Colon (tissue), 2 donors: ENCODE data around the gene PM20D1.
"Not testable (repeated sequence)": the region's sequence is repeated elsewhere in the genome, so short reads cannot be mapped to it uniquely, and the experiment has no call there.

Experiments
- FAIRE-seq: peaks from 2 replicates; lab custom pipeline; 2012; peaks lifted over from hg19 to GRCh38; lab: Jason Lieb, UNC
- donor health status: control.
- donor health status: control.

PM20D1 gene

GRCh38 chr1:205840146-205840923, 9.6 kb downstream of the PM20D1 start:
- FAIRE-seq = no peak

GRCh38 chr1:205837382-205837970, 12.5 kb downstream of the PM20D1 start:
- no peak for FAIRE-seq

GRCh38 chr1:205834751-205835150, 15.2 kb downstream of the PM20D1 start:
- no peak for FAIRE-seq

GRCh38 chr1:205832326-205832751, 17.6 kb downstream of the PM20D1 start:
- no peak for FAIRE-seq

- no peak for FAIRE-seq
These were observed 22.3 kb downstream of the PM20D1 start for GRCh38 chr1:205827623-205828022.

GRCh38 chr1:205826995-205827394, 22.9 kb downstream of the PM20D1 start:
- FAIRE-seq = no peak

- FAIRE-seq = no peak
These were observed 23.7 kb downstream of the PM20D1 start for GRCh38 chr1:205826016-205826806.

GRCh38 chr1:205824180-205824579, 25.8 kb downstream of the PM20D1 start:
- no peak for FAIRE-seq

- not testable (repeated sequence) for FAIRE-seq
These were observed 26.7 kb downstream of the PM20D1 start for GRCh38 chr1:205823260-205823659.

- no peak for FAIRE-seq
These were observed 27.5 kb downstream of the PM20D1 start for GRCh38 chr1:205822397-205822796.

GRCh38 chr1:205817988-205818387, 31.9 kb downstream of the PM20D1 start:
- no peak for FAIRE-seq

- no peak for FAIRE-seq
These were observed 32.6 kb downstream of the PM20D1 start for GRCh38 chr1:205817364-205817763.

- no peak for FAIRE-seq
These were observed 36.2 kb downstream of the PM20D1 start for GRCh38 chr1:205813755-205814058.

GRCh38 chr1:205812878-205813754, 36.8 kb downstream of the PM20D1 start, which contains the start of gene SLC41A1:
SLC41A1 (minus strand) TSS chr1:205813198; CDS start chr1:205810441, 2,757 bp downstream.
- FAIRE-seq = no peak

GRCh38 chr1:205812271-205812877, 37.6 kb downstream of the PM20D1 start:
- no peak for FAIRE-seq

- FAIRE-seq = no peak
These were observed 38.3 kb downstream of the PM20D1 start for GRCh38 chr1:205811660-205812059.

- FAIRE-seq = no peak
These were observed 39.3 kb downstream of the PM20D1 start for GRCh38 chr1:205810448-205811157.

- no peak for FAIRE-seq
These were observed 40.0 kb downstream of the PM20D1 start for GRCh38 chr1:205809942-205810345.

- no peak for FAIRE-seq
These were observed 40.5 kb downstream of the PM20D1 start for GRCh38 chr1:205809469-205809868.

GRCh38 chr1:205805082-205805711, 44.7 kb downstream of the PM20D1 start:
- FAIRE-seq = no peak
